Retinal pigment epithelial cell (primary cell): ENCODE data around the gene RGS18.
"Not testable (repeated sequence)": the region's sequence is repeated elsewhere in the genome, so short reads cannot be mapped to it uniquely, and the experiment has no call there.

Experiments used
- DNase-seq: peaks from one replicate; pipeline ENCODE4 v3.0.0-alpha.2; 2010; ENCODE audit warnings: low read depth
- H3K4me3 ChIP-seq: 2 replicates; pipeline ENCODE4 v1.5.1; 2011; ENCODE audit warnings: mild to moderate bottlenecking, low read length, control low read depth, moderate library complexity
- CTCF ChIP-seq: conservative IDR thresholded peaks from 2 replicates; pipeline ENCODE4 v1.5.1; 2011; ENCODE audit warnings: low read depth, low read length, control low read depth, inconsistent platforms

RGS18 gene

GRCh38 chr1:192225266-192225665, 67.0 kb downstream of the RGS18 start:
- no peak for DNase-seq
- no peak for TF ChIP-seq CTCF
- no peak overlapping the region for H3K4me3 ChIP-seq

- no peak for TF ChIP-seq CTCF
- no peak for DNase-seq
- H3K4me3 ChIP-seq: no peak overlapping the region
These were observed 67.4 kb downstream of the RGS18 start for GRCh38 chr1:192225703-192226102.

GRCh38 chr1:192227330-192227729, 69.1 kb downstream of the RGS18 start:
- H3K4me3 ChIP-seq: no peak overlapping the region
- no peak for TF ChIP-seq CTCF
- DNase-seq: no peak

- not testable (repeated sequence) for H3K4me3 ChIP-seq, DNase-seq
These were observed 69.7 kb downstream of the RGS18 start for GRCh38 chr1:192227980-192228379.

GRCh38 chr1:192232817-192233417, 74.7 kb downstream of the RGS18 start:
- DNase-seq: no peak
- H3K4me3 ChIP-seq: no peak overlapping the region
- TF ChIP-seq CTCF: no peak

- no peak for TF ChIP-seq CTCF
- no peak overlapping the region for H3K4me3 ChIP-seq
- no peak for DNase-seq
These were observed 76.9 kb downstream of the RGS18 start for GRCh38 chr1:192235127-192235526.
